ENCODE results near the gene DNAJC30. TPM values are rescaled to one million over a fixed set of nuclear protein-coding genes. Genes with fewer than 3 reads are reported as not detected.
A peak's percentile ranks its signal among the peaks of the same experiment; 100 is the strongest.
"Not testable (repeated sequence)": the region's sequence is repeated elsewhere in the genome, so short reads cannot be mapped to it uniquely, and the experiment has no call there.

Gene DNAJC30
- total RNA-seq, 1 donor from 2014 or later: 10.5 TPM

DNA sequence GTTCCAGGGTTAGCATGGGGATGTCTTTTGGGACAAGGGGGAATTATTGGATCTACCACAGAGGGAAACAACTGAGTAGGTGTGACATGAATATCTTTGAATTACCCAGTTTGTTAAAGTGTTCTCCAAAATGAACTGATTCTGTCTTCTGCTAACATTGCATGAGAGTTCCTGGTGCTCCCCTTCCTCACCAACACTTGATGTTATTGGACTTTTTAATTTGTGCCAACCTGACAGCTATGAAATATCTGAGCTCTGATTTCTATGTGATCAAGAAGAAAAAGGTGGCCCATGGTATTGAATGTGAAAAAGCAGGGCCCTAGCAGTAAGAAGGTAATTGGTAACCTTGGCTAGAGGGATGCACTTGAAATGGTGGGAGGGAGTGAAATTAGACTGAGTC lies 20.2 kb downstream of the DNAJC30 start:
- no peak for DNase-seq (ENCODE audit: low spot score)
- no peak for ATAC-seq
- intact Hi-C loops (cut with DNase I): loop anchor here (10.0 kb wide), 1 partner anchor 72 kb away; the partner anchor contains the start of gene ABHD11

DNA sequence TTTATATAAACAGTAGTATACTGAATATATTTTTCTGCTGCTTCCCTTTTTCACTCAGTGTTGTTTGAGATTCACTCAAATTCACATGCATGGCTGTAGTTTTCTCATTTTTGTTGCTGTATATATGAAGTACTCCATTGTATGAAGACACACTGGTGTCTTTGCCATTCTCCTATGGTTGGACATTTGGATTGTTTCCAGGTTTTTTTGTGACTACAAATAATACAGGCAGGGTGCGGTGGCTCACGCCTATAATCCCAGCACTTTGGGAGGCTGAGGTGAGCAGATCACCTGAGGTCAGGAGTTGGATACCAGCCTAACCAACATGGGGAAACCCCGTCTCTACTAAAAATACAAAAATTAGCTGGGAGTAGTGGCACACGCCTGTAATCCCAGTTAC lies 22.7 kb downstream of the DNAJC30 start:
- ATAC-seq; DNase-seq (ENCODE audit: low spot score): not testable (repeated sequence)
- intact Hi-C loops (cut with DNase I): loop anchor here (10.0 kb wide), 1 partner anchor 74 kb away; the partner anchor contains the start of gene ABHD11

DNA sequence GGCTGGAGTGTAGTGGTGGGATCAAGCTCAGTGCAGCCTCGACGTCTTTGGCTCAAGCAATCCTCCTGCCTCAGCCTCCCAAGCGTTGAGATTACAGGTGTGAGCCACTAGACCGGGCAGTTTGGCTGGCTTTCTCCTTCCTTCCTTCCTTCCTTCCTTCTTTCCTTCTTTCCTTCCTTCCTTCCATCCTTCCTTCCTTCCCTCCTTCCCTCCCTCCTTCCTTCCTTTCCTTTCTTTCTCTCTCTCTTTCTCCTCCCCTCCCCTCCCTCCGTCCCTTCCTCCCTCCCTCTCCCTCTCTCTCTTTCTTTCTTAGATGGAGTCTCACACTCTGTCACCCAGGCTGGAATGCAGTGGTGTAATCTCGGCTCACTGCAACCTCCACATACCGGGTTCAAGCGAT lies 23.3 kb downstream of the DNAJC30 start:
- intact Hi-C loops (cut with DNase I): loop anchor here (10.0 kb wide), 1 partner anchor 75 kb away; the partner anchor contains the start of gene ABHD11
- no peak for ATAC-seq

DNA sequence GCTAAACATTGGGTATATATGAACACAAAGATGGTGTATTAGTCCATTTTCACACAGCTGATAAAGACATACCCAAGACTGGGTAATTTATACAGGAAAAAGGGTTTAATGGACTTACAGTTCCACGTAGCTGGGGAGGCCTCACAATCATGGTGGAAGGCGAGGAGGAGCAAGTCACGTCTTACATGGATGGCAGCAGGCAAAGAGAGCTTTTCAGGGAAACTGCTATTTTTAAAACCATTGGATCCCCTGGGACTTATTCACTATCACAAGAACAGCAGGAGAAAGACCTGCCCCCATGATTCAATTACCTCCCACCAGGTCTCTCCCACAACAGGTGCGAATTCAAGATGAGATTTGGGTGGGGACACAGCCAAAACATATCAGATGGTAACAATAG lies 27.9 kb downstream of the DNAJC30 start:
- intact Hi-C loops (cut with DNase I); ATAC-seq: not testable (repeated sequence)

More for the DNA sequence above, 23.3 kb downstream of the DNAJC30 start:
- no peak for DNase-seq (ENCODE audit: low spot score)

DNA sequence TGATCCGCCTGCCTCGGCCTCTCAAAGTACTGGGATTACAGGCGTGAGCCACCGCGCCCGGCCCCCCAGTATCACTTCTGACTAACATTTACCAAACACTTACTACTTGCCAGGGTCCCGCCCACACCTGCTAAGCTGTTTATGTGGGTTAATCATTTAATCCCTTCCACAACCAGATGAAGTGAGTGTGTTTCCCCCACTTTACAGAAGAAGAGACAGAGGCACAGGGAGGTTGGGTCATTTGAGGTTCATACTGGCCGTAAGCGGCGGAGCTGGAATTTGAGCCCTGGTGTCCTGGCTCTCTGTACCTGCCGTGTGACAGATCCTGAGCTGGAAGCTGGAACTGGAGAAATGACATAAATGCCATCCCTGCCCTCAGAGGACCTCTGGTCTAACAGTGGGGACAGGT lies 30.7 kb downstream of the DNAJC30 start:
- ATAC-seq (no peak), DNase-seq (ENCODE audit: low spot score) (no peak)
- intact Hi-C loops (cut with DNase I): no loop called here

More for the DNA sequence above, 27.9 kb downstream of the DNAJC30 start:
- DNase-seq (ENCODE audit: low spot score): not testable (repeated sequence)

DNA sequence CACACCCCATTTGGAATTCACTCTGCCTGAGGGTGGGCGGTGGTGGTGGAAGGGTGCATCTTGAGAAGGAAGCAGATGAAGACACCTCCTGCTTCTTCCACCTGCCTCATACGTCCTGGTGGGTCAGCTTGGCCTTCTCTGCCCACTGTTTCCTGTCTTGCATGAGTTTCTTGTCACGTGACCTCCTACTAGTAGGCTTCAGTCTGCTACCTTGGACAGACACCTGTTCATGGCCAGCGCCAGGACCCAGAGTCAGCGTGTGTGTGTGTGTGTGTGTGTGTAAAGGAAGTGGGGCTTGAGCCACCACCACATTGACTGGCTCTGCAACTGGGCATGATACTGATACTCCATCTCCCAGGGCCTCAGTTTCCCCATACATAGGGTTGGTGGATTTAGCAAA lies 32.7 kb downstream of the DNAJC30 start:
- ATAC-seq: no peak
- intact Hi-C loops (cut with DNase I): no loop called here

DNA sequence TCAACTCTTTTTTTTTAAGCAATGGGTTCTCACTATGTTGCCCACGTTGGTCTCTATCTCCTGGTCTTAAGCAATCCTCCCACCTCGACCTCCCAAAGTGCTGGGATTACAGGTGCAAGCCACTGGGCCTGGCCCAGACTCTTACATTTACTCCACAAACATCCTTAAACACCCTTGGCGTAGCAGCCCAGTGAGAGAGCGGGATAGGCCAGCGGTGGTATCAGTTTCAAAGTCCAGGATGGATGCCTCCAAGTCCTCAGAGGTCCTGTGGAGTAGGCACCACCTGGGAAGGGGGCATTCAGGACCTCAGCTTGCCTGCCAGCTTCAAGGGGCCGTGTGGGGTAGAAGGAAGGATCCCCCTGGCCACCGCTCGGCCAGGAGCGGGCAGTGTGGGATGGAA lies 33.7 kb downstream of the DNAJC30 start:
- ATAC-seq: no peak
- intact Hi-C loops (cut with DNase I): no loop called here
- DNase-seq (ENCODE audit: low spot score): no peak

More for the DNA sequence above, 32.7 kb downstream of the DNAJC30 start:
- DNase-seq (ENCODE audit: low spot score): no peak

DNA sequence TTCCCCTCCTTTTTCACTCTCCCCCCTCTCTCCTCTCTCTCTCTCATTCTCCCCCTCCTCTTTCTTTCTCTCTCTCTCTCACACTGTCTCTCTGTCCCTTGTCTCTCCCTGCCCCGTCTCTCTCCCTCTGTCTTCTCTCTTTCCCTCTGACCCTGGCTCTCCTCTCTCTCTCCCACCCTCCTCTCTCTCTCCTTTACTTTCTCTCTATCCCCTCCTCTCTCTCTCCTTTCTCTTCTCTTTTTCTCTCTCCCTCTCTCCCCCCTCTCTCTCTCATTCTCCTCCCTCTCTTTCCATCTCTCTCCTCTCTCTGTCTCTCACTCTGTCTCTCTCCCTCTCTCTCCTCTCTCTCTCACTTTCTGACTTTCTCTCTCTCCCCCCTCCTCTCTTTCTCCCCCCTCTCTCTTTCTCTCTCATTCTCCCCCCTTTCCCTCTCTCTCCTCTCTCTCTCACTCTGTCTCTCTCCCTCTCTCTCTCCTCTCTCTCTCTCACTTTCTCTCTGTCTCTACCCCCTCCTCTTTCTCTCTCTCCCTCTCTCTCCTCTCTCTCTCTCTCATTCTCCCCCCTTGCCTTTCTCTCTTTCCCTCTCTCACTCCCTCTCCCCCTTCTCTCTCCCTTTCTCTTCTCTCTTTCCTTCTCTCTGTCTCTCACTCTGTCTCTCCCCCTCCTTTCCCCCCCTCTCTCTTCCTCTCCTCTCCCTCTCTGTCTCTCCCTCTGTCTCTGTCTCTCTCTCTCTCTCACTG lies 34.5 kb downstream of the DNAJC30 start:
- ATAC-seq (no peak), DNase-seq (ENCODE audit: low spot score) (no peak)
- intact Hi-C loops (cut with DNase I): no loop called here

DNA sequence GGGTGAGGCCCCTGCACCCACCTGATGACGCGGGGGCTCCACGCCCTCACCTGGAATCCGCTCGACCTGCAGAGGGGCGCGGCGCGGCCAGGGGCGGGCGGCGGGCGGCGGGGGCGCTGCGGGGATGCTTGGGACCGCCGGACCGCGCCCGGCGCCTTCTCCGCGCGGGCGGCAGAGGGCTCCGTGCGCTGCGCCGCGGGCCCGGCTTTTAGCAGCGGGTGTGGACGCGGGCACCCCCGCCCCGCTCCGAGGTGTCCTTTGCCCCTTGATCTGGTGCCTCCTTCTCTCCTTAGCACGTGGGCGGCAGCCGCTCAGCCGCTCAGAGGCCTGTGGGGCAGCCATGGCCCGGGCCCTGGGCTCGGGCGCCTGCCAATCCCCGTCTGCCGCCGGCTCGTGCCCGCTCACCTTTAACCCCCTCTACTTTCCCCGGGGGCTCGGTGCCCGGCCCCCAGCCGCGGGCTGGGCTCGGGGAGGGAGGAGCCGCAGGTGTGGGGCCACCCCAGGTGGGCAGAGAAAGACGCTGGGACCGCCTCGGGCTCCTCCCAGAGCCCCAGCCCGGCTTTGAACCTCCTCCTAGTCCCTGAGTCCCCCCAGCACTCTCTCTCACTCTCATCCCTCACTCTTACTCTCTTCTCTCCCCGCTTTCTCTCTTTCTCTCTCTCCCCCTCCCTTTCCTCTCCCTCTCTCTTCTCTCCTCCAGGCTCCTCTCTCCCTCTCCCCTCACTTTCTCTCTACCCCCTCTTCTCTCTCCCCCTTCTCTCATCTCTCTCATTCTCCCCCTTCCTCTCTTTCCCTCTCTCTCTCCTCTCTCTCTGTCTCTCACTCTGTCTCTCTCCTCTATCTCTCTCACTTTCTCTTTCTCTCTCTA lies 35.3 kb downstream of the DNAJC30 start:
- DNase-seq (ENCODE audit: low spot score): no peak
- ATAC-seq: peak; percentile 56
- intact Hi-C loops (cut with DNase I): no loop called here

DNA sequence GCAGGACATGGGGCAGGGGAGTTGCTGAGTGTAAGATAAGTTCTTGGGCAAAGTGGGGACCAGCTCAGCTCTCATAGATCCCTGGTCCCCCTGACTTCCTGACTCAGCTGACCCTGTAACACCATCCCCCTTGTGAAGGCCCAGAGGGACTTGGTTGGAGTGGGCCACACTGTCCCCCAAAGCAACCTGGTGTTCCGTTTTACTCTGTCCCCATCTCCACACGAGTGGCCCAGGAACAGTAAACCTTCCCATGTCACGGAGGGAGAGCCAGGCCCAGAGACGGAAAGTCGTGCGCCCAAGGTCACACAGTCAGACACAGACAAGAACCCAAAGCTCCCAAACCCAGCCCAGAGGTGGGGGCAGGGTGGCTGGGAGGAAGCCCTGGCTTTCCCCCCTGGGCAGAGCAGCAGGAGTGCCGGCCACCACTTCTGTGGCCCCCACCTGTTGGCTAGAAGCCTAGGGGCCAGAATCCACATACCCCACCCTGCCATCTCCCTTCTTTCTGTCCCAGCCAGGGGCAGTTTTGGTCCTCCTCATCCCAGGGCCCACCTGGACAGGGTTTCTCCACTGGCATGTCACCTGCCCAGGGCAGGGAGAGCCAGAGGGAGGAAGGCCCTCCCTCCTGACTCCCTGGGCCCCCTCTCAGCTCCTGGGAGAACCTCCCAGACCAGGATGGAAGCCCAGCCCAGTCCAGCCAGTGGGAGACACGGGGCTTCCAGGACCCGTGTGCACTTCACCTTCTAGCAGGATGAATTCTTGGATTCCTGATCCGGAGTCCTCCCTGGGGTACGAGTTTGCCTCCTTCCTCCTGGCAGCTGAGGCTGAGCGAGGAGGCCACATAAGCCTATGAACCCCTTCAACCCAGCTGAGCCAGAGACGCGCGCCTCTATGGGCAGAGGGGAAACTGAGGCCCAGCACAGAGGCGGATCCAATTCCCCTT lies 36.2 kb downstream of the DNAJC30 start:
- ATAC-seq: no peak
- intact Hi-C loops (cut with DNase I): no loop called here

DNA sequence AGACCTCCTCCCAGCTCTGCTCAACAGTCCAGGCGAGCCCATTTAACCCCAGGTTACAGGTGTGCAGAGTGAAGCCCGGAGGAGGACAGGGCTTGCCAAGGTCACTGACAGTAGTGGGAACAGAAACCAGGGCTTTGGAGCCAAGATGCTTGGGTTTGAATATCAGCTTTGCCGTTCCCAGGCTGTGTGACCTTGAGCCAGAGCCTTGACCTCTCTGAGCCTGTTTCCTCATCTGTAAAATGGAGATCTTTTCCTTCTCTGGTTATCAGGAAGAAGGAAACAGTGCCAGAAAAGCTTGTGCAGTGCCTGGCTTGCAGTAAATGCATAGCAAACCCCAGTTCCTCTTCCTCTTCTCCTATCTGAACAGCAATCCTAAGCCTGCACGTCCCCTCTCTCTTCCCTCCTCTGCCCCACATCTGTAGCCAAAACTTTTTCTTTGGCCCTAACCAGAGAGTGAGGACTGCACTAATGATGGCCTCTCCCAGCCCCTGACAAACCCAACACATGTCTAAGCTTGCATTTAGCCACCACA lies 37.5 kb downstream of the DNAJC30 start:
- DNase-seq (ENCODE audit: low spot score): no peak
- no peak for ATAC-seq
- intact Hi-C loops (cut with DNase I): no loop called here

More for the DNA sequence above, 36.2 kb downstream of the DNAJC30 start:
- no peak for DNase-seq (ENCODE audit: low spot score)

DNA sequence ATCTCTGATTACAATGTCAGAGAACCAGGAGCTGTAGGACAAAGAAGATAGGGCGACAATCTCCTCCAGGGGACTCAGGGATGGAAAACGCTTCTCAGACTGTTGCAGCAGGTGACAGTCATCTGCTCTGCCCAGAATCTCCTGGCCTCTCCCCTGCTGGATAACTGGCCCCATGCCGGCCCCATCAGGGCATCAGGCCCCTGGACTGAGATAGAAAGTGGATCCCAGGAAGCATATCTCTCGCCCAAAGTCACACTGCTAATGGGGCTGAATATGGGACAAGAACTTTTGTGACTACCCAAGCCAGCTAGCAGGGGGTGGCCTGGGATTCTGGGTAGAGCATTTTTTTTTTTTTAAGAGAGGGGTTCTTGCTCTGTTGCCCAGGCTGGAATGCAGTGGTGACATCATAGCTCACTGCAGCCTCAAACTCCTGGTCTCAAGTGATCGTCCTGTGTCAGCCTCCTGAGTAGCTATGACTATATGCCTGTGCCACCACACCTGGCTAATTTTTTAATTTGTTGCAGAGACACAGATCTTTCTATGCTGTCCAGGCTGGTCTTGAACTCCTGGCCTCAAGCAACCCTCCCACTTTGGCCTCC lies 38.5 kb downstream of the DNAJC30 start:
- ATAC-seq: no peak
- intact Hi-C loops (cut with DNase I): no loop called here
- no peak for DNase-seq (ENCODE audit: low spot score)

DNA sequence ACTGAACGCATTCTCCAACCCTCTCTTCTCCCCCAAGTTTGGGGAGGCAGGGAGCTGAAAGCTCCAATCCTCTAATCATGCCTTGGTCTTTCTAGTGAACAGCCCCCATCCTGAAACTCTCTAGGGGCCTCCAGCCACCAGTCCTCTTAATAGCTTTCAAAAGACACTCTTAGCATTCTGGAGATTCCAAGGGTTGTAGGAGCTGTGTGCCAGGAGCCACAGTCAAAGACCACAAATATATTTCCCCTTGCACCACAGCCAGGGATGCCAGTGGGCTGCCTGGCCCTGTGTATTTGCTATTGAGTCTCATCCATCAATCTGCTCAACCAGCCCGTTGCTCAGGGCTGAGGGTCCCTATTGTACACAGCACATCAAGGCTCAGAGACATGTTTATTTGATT lies 40.4 kb downstream of the DNAJC30 start:
- DNase-seq (ENCODE audit: low spot score) (no peak), ATAC-seq (no peak)
- intact Hi-C loops (cut with DNase I): no loop called here

DNA sequence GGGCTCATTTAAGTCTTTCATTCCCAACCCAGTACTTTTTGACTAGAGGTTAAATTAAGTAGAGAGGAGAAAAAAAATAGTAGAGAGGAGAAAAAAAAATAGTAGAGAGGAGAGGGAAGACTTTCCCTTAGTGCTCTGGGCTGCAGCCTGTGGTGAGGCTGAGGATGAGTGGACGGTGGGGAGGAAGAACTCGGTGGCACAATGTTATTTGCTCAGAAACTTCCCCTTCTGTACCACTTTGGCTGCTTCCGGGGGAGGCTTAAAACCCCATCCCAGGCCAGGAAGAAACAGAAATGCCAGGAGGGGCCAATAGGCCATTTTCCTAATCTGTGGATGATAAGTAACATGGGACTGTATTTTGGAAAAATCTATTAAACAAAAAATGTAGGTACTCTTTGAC lies 44.3 kb downstream of the DNAJC30 start:
- ATAC-seq (no peak), DNase-seq (ENCODE audit: low spot score) (no peak)
- intact Hi-C loops (cut with DNase I): no loop called here

DNA sequence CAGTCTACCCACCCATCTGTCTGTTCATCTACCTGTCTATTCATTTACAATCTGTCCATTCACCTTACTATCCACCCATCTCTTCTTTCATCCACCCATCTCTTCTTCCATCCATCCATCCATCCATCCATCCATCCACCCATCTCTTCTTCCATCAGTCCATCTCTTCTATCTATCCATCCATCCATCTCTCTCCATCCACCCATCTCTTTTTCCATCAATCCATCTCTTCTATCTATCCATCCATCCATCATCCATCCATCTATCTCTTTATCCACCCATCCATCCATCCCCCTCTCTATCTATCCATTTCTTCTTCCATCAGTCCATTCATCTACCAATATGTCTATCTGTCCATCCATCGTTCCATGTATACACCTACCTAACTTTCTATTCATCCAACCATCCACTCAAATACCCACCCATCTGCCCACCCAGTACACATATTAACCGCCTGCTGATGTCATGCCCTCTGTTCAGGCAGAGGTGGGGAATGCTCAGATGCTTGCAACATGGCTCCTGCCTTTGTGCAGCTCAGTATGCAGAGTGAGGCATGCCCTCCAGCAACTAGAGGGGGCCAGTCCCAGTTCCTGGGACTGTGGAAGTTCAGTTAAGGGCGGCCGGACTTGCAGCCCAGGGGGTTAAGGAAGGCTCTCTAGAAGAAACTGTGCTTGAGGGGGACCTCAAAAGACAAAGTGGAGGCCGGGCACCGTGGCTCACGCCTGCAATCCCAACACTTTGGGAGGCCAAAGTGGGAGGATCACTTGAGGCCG lies 47.6 kb downstream of the DNAJC30 start:
- ATAC-seq (no peak), DNase-seq (ENCODE audit: low spot score) (no peak)
- intact Hi-C loops (cut with DNase I): no loop called here

DNA sequence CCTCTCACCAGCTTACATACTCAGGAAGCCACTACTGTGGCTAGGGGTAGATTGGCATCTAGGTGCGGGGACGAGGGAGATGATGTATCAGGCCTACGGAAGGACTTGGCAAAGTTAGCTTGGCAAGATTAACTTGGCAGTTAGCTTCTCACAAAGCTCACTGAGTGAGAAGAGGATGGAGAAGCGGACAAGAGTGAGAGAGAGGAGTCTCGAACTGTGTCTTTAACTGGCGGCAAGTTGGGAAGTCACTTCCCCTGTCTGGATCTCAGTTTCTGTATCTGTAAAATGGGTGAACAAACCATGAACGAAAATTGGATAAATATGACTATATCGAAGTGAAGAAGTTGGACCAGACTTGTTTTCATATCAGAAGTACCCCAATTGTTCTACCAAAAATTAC lies 49.4 kb downstream of the DNAJC30 start:
- ATAC-seq: no peak
- no peak for DNase-seq (ENCODE audit: low spot score)
- intact Hi-C loops (cut with DNase I): no loop called here

DNA sequence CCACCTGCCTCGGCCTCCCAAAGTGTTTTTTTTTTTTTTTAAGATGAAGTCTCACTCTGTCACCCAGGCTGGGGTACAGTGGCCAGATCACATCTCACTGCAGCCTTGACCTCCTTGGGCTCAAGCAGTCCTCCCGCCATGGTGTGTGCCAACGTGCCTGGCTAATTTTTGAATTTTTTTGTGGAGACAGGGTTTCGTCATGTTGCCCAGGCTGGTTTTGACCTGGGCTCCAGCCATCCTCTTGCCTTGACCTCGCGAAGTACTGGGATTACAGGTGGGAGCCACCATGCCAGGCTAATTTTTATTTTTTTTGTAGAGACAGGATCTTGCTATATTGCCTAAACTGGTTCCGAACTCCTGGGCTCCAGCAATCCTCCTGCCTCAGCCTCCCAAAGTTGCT lies 49.9 kb downstream of the DNAJC30 start:
- DNase-seq (ENCODE audit: low spot score) (no peak), ATAC-seq (no peak)
- intact Hi-C loops (cut with DNase I): no loop called here

DNA sequence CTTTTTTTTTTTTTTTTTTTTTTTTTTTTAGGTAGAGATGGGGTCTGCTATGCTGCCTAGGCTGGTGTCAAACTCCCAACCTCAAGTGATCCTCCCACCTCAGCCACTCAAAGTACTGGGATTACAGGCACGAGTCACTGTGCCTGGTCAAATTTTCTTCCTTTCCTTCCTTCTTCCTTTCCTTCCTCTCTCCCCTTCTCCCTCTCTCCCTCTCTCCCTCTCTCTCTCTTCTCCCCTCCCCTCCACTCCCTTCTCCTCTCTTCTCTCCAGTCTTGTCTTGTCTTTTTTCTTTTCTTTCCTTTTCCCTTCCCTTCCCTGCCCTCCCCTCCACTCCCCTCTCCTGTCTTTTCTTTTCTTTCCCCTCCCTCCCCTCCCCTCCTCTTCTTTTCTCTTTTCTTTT lies 51.7 kb downstream of the DNAJC30 start:
- intact Hi-C loops (cut with DNase I): no loop called here
- ATAC-seq: no peak
- no peak for DNase-seq (ENCODE audit: low spot score)

Measured in sciatic nerve (tissue), 2 donors.